ENCODE results near the gene FOXP1.

DNA sequence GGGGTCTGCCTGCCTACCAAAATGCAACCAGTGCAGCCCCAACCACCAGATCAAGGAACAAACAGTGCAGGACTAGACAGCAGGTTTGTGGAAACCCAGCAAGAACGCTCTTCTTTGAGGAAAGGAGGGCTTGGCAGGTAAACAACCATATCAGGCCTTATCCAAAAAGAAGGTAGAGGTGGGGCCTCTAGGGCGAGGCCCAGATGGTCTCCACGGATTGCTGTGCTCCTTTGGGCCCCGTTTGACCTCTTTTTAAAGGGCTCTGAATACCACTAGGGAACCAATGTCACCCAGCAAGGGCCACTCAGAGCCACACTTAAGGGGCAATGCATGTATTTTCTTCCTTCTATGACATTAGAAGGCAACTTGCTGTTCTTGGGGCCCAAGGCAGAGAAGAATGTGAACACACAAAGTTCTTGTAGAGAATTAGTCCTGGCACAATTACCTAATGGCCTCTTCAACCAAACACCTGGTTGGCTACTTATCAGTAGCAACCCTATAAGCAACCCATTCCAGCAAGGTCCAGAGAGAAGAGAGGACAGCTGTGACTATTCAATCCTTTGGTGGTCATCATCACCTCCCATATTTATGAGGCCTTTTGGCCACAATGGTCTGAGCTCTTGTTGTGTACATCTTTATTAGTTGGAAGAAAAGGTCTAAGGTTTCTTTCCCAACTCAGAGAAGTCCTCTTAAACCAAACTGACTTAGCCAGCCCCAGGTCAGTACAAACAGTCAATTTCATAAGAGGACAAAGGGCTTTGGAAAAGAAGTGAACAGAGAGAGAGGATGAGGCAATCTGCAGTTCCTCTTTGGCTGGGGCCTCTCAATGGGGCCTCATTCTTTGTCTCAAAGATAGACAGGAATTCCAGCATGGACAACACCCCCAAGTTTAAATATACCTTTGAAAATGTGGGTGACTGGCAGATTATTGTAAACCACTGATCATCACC is 36.0 kb downstream of the FOXP1 start:
- TF ChIP-seq CTCF (IDR thresholded peaks at IDR 0.05; ENCODE audit: poor library complexity) (no peak), EZH2phosphoT487 (IDR thresholded peaks at IDR 0.05; ENCODE audit: low read depth, severe bottlenecking, unreplicated experiment) (no peak), EZH2 (IDR thresholded peaks at IDR 0.05; ENCODE audit: borderline replicate concordance) (no peak)
